Adrenal gland (tissue), 12 donors: Measurements from ENCODE around the gene ANKLE1. TPM values are rescaled to one million over a fixed set of nuclear protein-coding genes. Genes with fewer than 3 reads are reported as not detected.
A peak's percentile ranks its signal among the peaks of the same experiment; 100 is the strongest.

Source experiments
- DNase-seq, 7 donors: peaks; one replicate each; pipeline ENCODE4 v3.0.0-alpha.2; 2019 to 2020
- H3K27ac ChIP-seq, 5 donors: fragments of 200-600 bp; sonication (generic) in 4 of 5; 1 replicate in 3 of 5; 2 replicates in 2 of 5; pipeline versions ENCODE4 v1.5.1 to v1.8.0; 2016 to 2020; ENCODE audit warnings: mild to moderate bottlenecking in 1 of 5
- H3K27me3 ChIP-seq: fragments of 200-600 bp; 2 replicates; pipeline ENCODE4 v1.8.0; 2021
- H3K36me3 ChIP-seq, 2 donors: fragments of 200-600 bp; replicated peaks in 1 of 2; 1 replicate in 1 of 2; 2 replicates in 1 of 2; pipeline versions ENCODE4 v1.5.1 to v1.8.0; 2018 to 2022
- H3K4me1 ChIP-seq, 2 donors: fragments of 200-600 bp; replicated peaks in 1 of 2; 1 replicate in 1 of 2; 2 replicates in 1 of 2; pipeline versions ENCODE4 v1.5.1 to v1.8.0; 2018 to 2021
- H3K4me3 ChIP-seq, 4 donors: fragments of 200-600 bp; sonication (generic) in 3 of 4; one replicate each; pipeline ENCODE4 v1.5.1; 2016 to 2018
- H3K9me3 ChIP-seq, 3 donors: fragments of 200-600 bp; sonication (generic) in 1 of 3; replicated peaks in 1 of 3; 1 replicate in 2 of 3; 2 replicates in 1 of 3; pipeline versions ENCODE4 v1.5.1 to v1.8.0; 2016 to 2021
- CTCF ChIP-seq, 6 experiments: fragments of 450-650 bp in 4 of 6; fragments of 200-600 bp in 2 of 6; sonication (generic) in 1 of 6; IDR thresholded peaks; 1 replicate in 5 of 6; 2 replicates in 1 of 6; pipeline versions ENCODE4 v1.5.1 to v1.8.0; 2016 to 2021; ENCODE audit warnings: antibody characterized with exemption in 6 of 6, mild to moderate bottlenecking in 2 of 6, moderate library complexity in 1 of 6
- POLR2A ChIP-seq, 2 donors: fragments of 450-650 bp; IDR thresholded peaks; one replicate each; pipeline ENCODE4 v1.6.1; 2017; ENCODE audit warnings: antibody characterized with exemption in 2 of 2, mild to moderate bottlenecking in 2 of 2, moderate library complexity in 1 of 2
- WGBS, 4 donors: extraction: QIAGEN DNeasy Blood & Tissue Kit in 2 of 4; methylation state at CpG; one replicate each; pipeline versions ENCODE4 v1.1.5 to v1.1.7; 2013 to 2017; 5-methylcytosine and 5-hydroxymethylcytosine counted together
- intact Hi-C, 2 donors: fragments of 100-400 bp; cut with DNase I; formaldehyde crosslinking; loops; one replicate each; pipeline versions ENCODE4 v1.14.1 to v1.15.0; 2022 to 2023
- polyA plus RNA-seq, 3 donors: library from polyadenylated mRNA; stranded (reverse); fragments of 200-250 nt in 2 of 3; fragments of 350-450 nt in 1 of 3; fragmentation: Illumina TruSeq in 1 of 3; extraction: RNeasy Lipid Tissue Mini Kit (QIAGEN cat#74804) in 1 of 3; gene quantifications; one replicate each; pipeline ENCODE4 v1.2.3, GENCODE V29; 2013 to 2014
- total RNA-seq, 9 donors: library from RNA; depleted of rRNA in 4 of 9; stranded (reverse); fragments of >200 nt in 4 of 9; fragments of 120-200 nt in 1 of 9; fragmentation: NEBNext Ultra II Directional in 1 of 9; extraction: Animal tissue kit (Norgen Biotek cat#: 25700) in 1 of 9; gene quantifications; one replicate each; pipeline versions ENCODE4 v1.1.0 to v1.2.4, GENCODE V29; 2013 to 2023
- donor health status: healthy with polysubstance abuse.
- donor health status: Bipolar disorder and iron deficiency.
- donor health status: DM: yes; HTN: yes; CAD: no.
- donor health status: DM: no; HTN: no; CAD: no.
- donor health status: DM: no; HTN: no; CAD: no.
- donor health status: DM: yes; HTN: yes; CAD: no.

ANKLE1 gene
- total and polyA plus RNA-seq, 12 donors = 0.11 to 1.8 (median 0.38) TPM

DNA sequence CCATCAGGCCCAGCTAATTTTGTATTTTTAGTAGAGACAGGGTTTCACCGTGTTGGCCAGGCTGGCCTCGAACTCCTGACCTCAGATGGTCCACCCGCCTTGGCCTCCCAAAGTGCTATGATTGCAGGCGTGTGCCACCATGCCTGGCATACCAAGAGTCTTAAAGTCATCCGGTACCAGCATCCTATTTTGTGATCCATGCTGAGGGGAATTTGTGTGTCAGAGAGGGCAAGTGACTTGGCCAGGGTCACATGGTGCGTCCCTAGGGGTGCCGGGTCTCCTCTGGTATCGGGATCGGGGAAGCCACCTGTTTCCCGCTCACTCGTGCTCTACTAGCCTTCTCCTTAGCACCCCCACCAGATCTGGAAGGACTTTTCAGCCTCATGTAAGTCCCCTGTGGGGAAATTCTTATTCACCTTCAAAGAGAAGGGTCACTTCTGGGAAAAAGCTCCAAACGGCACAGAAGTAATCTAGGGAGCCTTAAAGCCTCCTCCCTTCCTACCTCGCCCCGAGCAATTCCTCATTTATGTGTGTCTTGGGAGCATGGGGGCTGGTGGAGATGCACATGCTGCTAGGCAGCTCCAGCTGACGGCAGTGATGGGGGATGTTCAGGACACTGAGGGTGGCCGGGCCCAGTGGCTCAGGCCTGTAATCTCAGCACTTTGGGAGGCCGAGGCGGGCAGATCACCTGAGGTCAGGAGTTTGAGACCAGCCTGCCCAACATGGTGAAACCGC lies 6.1 kb upstream of the ANKLE1 start:
- peaks cover 0 to 68% of the 10 kb centered on the region in 2 donors for H3K36me3 ChIP-seq

DNA sequence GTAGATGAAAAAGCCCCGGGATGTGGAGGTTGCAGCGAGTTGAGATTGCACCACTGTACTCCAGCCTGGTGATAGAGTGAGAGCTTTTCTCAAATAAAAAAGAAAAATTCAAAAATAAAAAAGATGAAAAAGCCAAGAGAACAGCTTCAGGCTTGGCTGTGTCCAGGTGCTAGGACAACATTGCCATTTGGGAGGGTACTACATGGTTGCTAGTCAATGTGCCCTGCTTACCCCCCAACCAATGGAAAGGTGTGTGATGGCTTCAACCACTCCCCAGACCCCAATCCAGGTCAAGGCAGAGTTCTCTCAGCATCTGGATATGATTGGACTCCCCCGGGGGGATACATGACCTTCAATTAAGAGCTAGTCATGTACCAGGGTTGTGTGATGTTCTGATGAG lies 2.3 kb upstream of the ANKLE1 start:
- no peak overlapping the region for H3K27ac ChIP-seq
- peaks cover 6% of the 10 kb centered on the region for H3K27me3 ChIP-seq
- H3K36me3 ChIP-seq = peaks cover 0 to 36% of the 10 kb centered on the region in 2 donors
- no peak for DNase-seq
- no peak overlapping the region for H3K4me3 ChIP-seq
- intact Hi-C loops = no loop called here
- no peak for TF ChIP-seq POLR2A (IDR thresholded peaks at IDR 0.05)
- no peak for TF ChIP-seq CTCF (IDR thresholded peaks at IDR 0.05)
- WGBS, 4 donors = 63 to 98% (median 70%) methylated on average over 2 to 3 of the region's 3 CpGs
- H3K9me3 ChIP-seq = no peaks in the 10 kb centered on the region
- peaks cover 10 to 17% of the 10 kb centered on the region in 2 donors for H3K4me1 ChIP-seq

More for the DNA sequence above, 6.1 kb upstream of the ANKLE1 start:
- Histone ChIP-seq H3K9me3 (no peaks in the 10 kb centered on the region), H3K4me3 (no peak overlapping the region), H3K27me3 (no peaks in the 10 kb centered on the region), H3K27ac (no peak overlapping the region), H3K4me1 (no peaks in the 10 kb centered on the region)
- no peak for TF ChIP-seq POLR2A (IDR thresholded peaks at IDR 0.05)
- TF ChIP-seq CTCF (IDR thresholded peaks at IDR 0.05) = no peak
- DNase-seq = no peak
- intact Hi-C loops = no loop called here
- WGBS, 4 donors = 90 to 91% (median 91%) methylated on average over 18 to 19 of the region's 19 CpGs

GRCh38 chr19:17282488-17283125 lies 906 bp downstream of the ANKLE1 start:
- no peaks in the 10 kb centered on the region for H3K9me3 ChIP-seq

More at GRCh38 chr19:17282488-17283125, 906 bp downstream of the ANKLE1 start:
- DNase-seq = peak; percentile 79 to 94 (median 86)
- Histone ChIP-seq H3K27ac (no peak overlapping the region), H3K4me3 (peak overlapping the region in 1 of 4 donors; percentile 41), H3K36me3 (peaks cover 0 to 5% of the 10 kb centered on the region in 2 donors), H3K4me1 (peaks cover 10 to 17% of the 10 kb centered on the region in 2 donors), H3K27me3 (peaks cover 6% of the 10 kb centered on the region)
- WGBS, 4 donors = 3 to 12% (median 3%) methylated on average over 4 to 45 of the region's 45 CpGs
- TF ChIP-seq CTCF (IDR thresholded peaks at IDR 0.05) (peak; percentile 73 to 96 (median 90)), POLR2A (IDR thresholded peaks at IDR 0.05) (no peak)
- intact Hi-C loops = loop anchor here (2.0 to 10.0 kb wide), 4 partner anchors 78 to 508 kb away; no protein-coding TSS in a partner anchor
